HG03571 (cell line): Measurements from ENCODE around the gene KHK.
"Not testable (repeated sequence)": the region's sequence is repeated elsewhere in the genome, so short reads cannot be mapped to it uniquely, and the experiment has no call there.

Source experiments
- ATAC-seq: cut with Tn5 transposase; IDR thresholded peaks from one replicate; pipeline ENCODE4 v1.9.1; 2021; ENCODE audit not compliant: unreplicated experiment

The KHK gene

GRCh38 chr2:27095745-27096651 lies 9.4 kb downstream of the KHK start:
- ATAC-seq = no peak

GRCh38 chr2:27096748-27097297 lies 10.3 kb downstream of the KHK start:
- ATAC-seq = no peak

GRCh38 chr2:27097341-27097740 lies 10.8 kb downstream of the KHK start:
- ATAC-seq = no peak

- ATAC-seq = no peak
These were observed 12.9 kb downstream of the KHK start for GRCh38 chr2:27099334-27099955.

- no peak for ATAC-seq
These were observed 13.5 kb downstream of the KHK start for GRCh38 chr2:27100036-27100435.

GRCh38 chr2:27102329-27102728 lies 15.8 kb downstream of the KHK start:
- no peak for ATAC-seq

GRCh38 chr2:27105981-27106380 lies 19.4 kb downstream of the KHK start:
- ATAC-seq = no peak

GRCh38 chr2:27108221-27108620 lies 21.6 kb downstream of the KHK start:
- ATAC-seq = no peak

GRCh38 chr2:27109083-27109482 lies 22.5 kb downstream of the KHK start:
- no peak for ATAC-seq

- ATAC-seq = not testable (repeated sequence)
These were observed 24.2 kb downstream of the KHK start for GRCh38 chr2:27110603-27111352.

GRCh38 chr2:27111392-27112078 lies 25.0 kb downstream of the KHK start:
- ATAC-seq = not testable (repeated sequence)

GRCh38 chr2:27115519-27115918 lies 28.9 kb downstream of the KHK start:
- ATAC-seq = no peak

GRCh38 chr2:27117995-27118524 lies 31.5 kb downstream of the KHK start:
- no peak for ATAC-seq

GRCh38 chr2:27118525-27119329 lies 32.2 kb downstream of the KHK start, which contains the start of gene CGREF1:
TSS of gene CGREF1 (minus strand) at chr2:27119128. CDS start at chr2:27104366, 14,762 bp downstream.
- no peak for ATAC-seq

GRCh38 chr2:27119330-27119670 lies 32.7 kb downstream of the KHK start:
- not testable (repeated sequence) for ATAC-seq

GRCh38 chr2:27121906-27122305 lies 35.3 kb downstream of the KHK start:
- no peak for ATAC-seq

GRCh38 chr2:27122791-27123190 lies 36.2 kb downstream of the KHK start:
- ATAC-seq = no peak

GRCh38 chr2:27123302-27124150 lies 37.0 kb downstream of the KHK start, which contains the start of gene ABHD1:
TSS of gene ABHD1 (plus strand) at chr2:27123815. CDS start at chr2:27123949, 134 bp downstream.
- no peak for ATAC-seq

GRCh38 chr2:27125104-27125503 lies 38.5 kb downstream of the KHK start:
- ATAC-seq = no peak
